Epithelial cell of esophagus (primary cell): Measurements from ENCODE around the gene CYP39A1.

Source experiments
- DNase-seq: peaks from one replicate; pipeline ENCODE4 v3.0.0; 2010; ENCODE audit warnings: low read depth
- H3K4me3 ChIP-seq: 2 replicates; pipeline ENCODE4 v1.5.1; 2011; ENCODE audit warnings: mild to moderate bottlenecking, low read length, control low read depth
- TF ChIP-seq, protein P1 (sequence below): IDR thresholded peaks from 2 replicates; pipeline ENCODE4 v1.5.1; 2011; ENCODE audit warnings: low read depth, mild to moderate bottlenecking, low read length, control low read depth, inconsistent platforms; ENCODE audit not compliant: insufficient read depth; ENCODE audit errors: missing control alignments

CYP39A1 gene

DNA sequence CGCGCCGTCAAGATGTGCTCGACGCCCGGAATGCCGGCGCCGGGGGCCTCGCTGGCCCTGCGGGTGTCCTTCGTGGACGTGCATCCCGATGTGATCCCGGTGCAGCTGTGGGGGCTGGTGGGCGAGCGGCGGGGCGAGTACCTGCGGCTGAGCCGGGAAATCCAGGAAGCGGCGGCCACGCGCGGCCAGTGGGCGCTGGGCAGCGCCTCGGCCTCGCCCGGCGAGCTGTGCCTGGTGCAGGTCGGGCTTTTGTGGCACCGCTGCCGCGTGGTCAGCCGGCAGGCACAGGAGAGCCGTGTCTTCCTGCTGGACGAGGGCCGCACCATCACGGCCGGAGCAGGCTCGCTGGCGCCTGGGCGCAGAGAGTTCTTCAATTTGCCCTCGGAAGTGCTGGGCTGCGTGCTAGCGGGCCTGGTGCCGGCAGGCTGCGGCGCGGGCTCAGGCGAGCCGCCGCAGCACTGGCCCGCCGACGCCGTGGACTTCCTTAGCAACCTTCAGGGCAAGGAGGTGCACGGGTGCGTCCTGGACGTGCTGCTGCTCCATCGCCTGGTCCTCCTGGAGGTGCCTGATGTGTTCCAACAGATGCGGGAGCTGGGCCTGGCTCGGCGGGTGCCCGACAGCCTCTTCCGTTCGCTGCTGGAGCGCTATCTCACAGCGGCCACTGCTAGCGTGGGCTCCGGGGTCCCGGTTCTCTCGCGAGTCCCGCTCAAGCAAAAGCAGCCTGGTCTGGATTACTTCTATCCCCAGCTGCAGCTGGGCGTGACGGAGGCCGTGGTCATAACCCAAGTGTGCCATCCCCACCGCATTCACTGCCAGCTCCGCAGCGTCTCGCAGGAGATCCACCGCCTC is 35.7 kb upstream of the CYP39A1 start:
- TF ChIP-seq, protein P1, sequence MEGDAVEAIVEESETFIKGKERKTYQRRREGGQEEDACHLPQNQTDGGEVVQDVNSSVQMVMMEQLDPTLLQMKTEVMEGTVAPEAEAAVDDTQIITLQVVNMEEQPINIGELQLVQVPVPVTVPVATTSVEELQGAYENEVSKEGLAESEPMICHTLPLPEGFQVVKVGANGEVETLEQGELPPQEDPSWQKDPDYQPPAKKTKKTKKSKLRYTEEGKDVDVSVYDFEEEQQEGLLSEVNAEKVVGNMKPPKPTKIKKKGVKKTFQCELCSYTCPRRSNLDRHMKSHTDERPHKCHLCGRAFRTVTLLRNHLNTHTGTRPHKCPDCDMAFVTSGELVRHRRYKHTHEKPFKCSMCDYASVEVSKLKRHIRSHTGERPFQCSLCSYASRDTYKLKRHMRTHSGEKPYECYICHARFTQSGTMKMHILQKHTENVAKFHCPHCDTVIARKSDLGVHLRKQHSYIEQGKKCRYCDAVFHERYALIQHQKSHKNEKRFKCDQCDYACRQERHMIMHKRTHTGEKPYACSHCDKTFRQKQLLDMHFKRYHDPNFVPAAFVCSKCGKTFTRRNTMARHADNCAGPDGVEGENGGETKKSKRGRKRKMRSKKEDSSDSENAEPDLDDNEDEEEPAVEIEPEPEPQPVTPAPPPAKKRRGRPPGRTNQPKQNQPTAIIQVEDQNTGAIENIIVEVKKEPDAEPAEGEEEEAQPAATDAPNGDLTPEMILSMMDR = no peak
- DNase-seq = no peak
- H3K4me3 ChIP-seq = no peak overlapping the region

DNA sequence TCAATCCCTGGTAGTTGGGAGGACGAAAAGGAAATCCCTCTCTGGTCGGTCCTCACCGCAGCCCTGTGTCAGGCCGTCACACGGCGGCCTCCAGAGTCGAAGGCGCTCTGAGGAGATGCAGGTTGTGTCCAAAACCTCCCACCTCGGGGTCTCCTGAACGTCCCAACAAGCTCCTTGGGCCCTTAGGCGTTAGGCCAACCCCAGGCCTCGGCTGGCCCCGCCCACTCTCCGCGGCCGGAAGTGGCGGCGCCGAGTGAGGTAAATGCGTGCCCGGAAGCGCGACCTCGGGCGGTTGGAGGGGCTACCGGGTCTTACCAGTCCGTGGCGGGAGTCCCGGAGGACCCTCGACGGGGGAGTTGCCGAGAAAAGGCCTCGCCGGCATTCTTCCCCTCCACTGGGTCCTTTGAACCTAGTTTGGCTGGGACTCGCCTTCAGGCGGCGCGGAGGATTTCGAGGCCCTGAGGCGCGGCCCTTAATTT is 35.0 kb upstream of the CYP39A1 start, which contains the start of gene TDRD6:
Gene TDRD6 (plus strand): TSS at position 267 of the 479 bp plus-strand sequence. CDS start 244 bp downstream, outside the sequence.
- H3K4me3 ChIP-seq = no peak within 1 kb of the TSS
- TF ChIP-seq, protein P1 = no peak
- DNase-seq = no peak

DNA sequence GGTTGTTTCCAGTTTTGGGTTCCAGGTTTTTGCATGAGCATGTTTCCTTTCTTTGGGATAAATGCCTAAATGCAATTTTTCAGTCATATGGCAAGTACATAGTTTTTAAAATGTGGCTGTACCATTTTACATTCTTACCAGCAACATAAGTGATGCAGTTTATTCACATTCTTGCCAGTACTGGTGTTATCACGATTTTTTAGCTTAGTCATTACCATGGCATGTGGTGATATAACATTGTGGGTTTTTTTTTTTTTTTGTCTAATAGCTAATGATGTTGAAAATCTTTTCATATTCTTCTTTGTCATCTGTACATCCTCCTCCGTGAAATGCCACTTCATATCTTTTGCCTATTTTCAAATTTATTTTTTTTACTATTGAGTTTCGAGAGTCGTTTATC is 32.2 kb upstream of the CYP39A1 start:
- no peak overlapping the region for H3K4me3 ChIP-seq
- peak; percentile 57 for DNase-seq
- TF ChIP-seq, protein P1 = no peak

DNA sequence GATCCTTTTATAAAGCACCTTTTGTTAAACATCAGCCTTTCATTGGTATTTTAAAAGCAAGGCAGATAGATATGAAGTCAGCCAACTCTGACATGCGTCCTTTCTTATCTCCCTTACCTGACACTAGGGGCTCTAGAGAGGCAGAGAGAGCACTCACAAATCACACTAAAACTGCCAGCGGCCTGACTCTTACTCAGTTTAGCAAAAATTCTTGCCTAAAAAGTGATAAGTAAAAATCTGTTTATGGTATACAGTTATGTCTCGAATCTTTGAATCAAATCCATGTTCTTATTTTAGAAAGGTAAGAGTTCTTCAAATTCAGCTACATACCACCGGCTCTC is 24.7 kb upstream of the CYP39A1 start:
- DNase-seq = peak; percentile 13
- TF ChIP-seq, protein P1 = peak; percentile 60
- H3K4me3 ChIP-seq = no peak overlapping the region

DNA sequence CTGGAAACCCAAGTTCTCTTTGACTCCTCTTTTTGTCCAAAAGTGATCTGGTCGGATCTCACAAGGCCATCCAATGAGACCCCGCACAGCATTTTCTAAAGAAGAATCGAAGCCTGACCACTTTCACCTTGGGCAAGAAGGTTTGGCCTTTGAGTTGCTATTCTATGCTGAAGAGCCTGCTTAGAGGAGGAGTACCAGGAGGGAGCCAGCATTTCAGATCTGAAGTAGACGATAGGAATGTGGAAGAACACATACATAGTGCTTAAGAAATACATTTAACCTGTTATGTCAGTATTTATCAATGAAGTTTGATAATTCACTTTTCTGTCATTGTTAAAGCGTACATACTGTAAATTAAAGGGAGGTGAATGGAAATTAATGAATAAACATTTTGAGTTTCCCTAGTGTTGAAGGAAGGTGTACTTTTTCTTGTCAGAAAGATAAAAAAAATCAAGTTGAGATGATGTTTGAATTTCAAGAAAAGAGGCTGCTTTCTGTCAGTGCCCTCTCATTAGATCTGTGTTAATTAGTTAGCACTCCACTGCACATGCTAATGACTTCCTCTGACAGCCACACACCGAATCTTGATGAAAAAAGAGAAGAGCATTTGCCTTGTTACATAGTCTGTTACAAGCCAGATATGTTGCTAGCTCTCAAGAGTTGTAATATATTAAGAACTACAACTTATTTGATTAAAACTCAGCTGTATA is 24.1 kb upstream of the CYP39A1 start:
- no peak overlapping the region for H3K4me3 ChIP-seq
- DNase-seq = no peak
- TF ChIP-seq, protein P1 = no peak

DNA sequence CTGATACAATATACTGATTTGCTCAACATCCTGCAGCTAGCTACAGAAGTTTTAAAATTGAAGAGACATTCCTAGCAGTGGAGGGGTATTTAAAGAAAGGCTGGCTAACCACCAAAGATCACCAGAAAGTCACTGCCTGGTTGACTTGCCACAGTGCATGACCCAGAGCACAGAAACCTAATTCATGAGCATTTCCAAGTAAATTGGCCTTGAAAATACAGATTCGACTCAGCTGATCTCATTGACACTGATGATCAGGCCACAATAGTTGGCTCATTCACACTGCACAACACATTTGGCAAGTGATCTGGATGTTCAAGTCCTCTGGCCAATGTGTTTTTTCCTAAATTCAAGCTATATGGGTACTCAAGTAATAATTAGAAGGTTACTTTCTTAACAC is 21.8 kb upstream of the CYP39A1 start:
- TF ChIP-seq, protein P1 = no peak
- DNase-seq = no peak

DNA sequence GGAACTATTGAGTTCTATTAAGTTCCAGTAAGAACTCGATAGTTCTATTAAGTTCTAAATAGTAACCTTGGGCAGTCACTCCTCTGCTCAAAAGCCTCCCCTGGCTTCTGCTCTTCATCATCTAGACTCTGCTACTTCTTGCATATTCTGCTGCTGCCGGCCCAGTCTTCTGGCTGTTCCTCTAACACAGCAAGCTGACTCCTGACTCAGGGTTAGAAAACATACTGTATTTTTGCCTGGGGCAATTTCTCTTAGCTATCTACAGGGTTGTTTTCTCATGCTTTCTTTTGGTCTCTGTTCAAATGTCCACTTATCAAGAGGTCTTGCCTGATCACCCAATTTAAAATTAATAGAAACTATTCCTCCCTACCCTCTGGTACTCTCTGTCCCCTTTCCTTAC is 14.8 kb upstream of the CYP39A1 start:
- TF ChIP-seq, protein P1 = no peak
- DNase-seq = peak; percentile 19
- no peak overlapping the region for H3K4me3 ChIP-seq

More for the DNA sequence above, 21.8 kb upstream of the CYP39A1 start:
- no peak overlapping the region for H3K4me3 ChIP-seq
